IMR-90 (cell line): Measurements from ENCODE around the gene HINT2. TPM values are rescaled to one million over a fixed set of nuclear protein-coding genes. Genes with fewer than 3 reads are reported as not detected.

Experiments used
- ATAC-seq: fragments of 200-7000 bp; cut with Tn5 transposase; 2 replicates; pipeline ENCODE4 v1.9.1; 2020; ENCODE audit warnings: low read depth, mild to moderate bottlenecking, moderate library complexity
- Bru-seq: library from RNA; stranded (reverse); fragments of 400-500 nt; gene quantifications from one replicate; lab custom pipeline; 2021; lab: Mats Ljungman, UMichigan
- BruChase-seq, 2 experiments: library from RNA; stranded (reverse); fragments of 400-500 nt; gene quantifications; one replicate each; lab custom pipeline; 2021; lab: Mats Ljungman, UMichigan
- BruUV-seq: library from RNA; stranded (reverse); fragments of 400-500 nt; replicated peaks from 2 replicates; lab custom pipeline; 2021; lab: Mats Ljungman, UMichigan
- CTCF ChIA-PET: fragments of 300-600 bp; formaldehyde crosslinking; extraction: SDS; loops from one replicate; lab custom pipeline; 2021; ENCODE audit warnings: antibody characterized with exemption; lab: Yijun Ruan, JAX
- POLR2A ChIA-PET: fragments of 300-600 bp; sonication (Branson Sonifier 250); formaldehyde crosslinking; loops from one replicate; lab custom pipeline; 2022; ENCODE audit warnings: antibody characterized with exemption; ENCODE audit not compliant: unreplicated experiment; lab: Charles Lee
- DNase-seq: peaks from one replicate; pipeline ENCODE4 v3.0.0; 2013
- H2AFZ ChIP-seq: replicated peaks from 2 replicates; pipeline ENCODE3; 2013; ENCODE audit warnings: low read length, mild to moderate bottlenecking; ENCODE audit not compliant: poor library complexity
- H2AK5ac ChIP-seq: 2 replicates; pipeline ENCODE4 v1.6.1; 2013; ENCODE audit warnings: low read depth, low read length, inconsistent platforms
- H2AK9ac ChIP-seq: replicated peaks from 2 replicates; pipeline ENCODE3; 2013; ENCODE audit warnings: mild to moderate bottlenecking, low read depth, low read length, moderate library complexity; ENCODE audit not compliant: poor library complexity
- H2BK120ac ChIP-seq: 2 replicates; pipeline ENCODE4 v1.6.1; 2013; ENCODE audit warnings: low read depth, low read length, inconsistent platforms
- H2BK15ac ChIP-seq: 3 replicates; pipeline ENCODE4 v1.6.1; 2013; ENCODE audit warnings: low read depth, low read length, inconsistent platforms
- H2BK20ac ChIP-seq: 2 replicates; pipeline ENCODE4 v1.6.1; 2013; ENCODE audit warnings: low read depth, mild to moderate bottlenecking, inconsistent platforms, low read length, moderate library complexity
- H2BK5ac ChIP-seq: 2 replicates; pipeline ENCODE4 v1.6.1; 2013; ENCODE audit warnings: mild to moderate bottlenecking, low read depth, low read length, inconsistent platforms; ENCODE audit not compliant: poor library complexity, severe bottlenecking
- H3K14ac ChIP-seq: replicated peaks from 2 replicates; pipeline ENCODE4 v1.6.1; 2013; ENCODE audit warnings: low read depth, low read length, inconsistent platforms
- H3K18ac ChIP-seq: 2 replicates; pipeline ENCODE4 v1.6.1; 2013; ENCODE audit warnings: low read depth, low read length, control low read depth
- H3K23ac ChIP-seq: 2 replicates; pipeline ENCODE4 v1.6.1; 2013; ENCODE audit warnings: low read depth, low read length, inconsistent platforms
- H3K27ac ChIP-seq: 2 replicates; pipeline ENCODE4 v1.5.1; 2013; ENCODE audit warnings: mild to moderate bottlenecking, control low read depth, low read length; ENCODE audit not compliant: insufficient read depth
- H3K27me3 ChIP-seq: 2 replicates; pipeline ENCODE4 v1.6.1; 2013; ENCODE audit warnings: low read length; ENCODE audit not compliant: control insufficient read depth, insufficient read depth
- H3K36me3 ChIP-seq: 2 replicates; pipeline ENCODE4 v1.6.1; 2013; ENCODE audit warnings: low read length, mixed read lengths; ENCODE audit not compliant: control insufficient read depth, insufficient read depth
- H3K4ac ChIP-seq: 2 replicates; pipeline ENCODE4 v1.6.1; 2013; ENCODE audit warnings: low read depth, low read length, inconsistent platforms
- H3K4me1 ChIP-seq: 2 replicates; pipeline ENCODE4 v1.6.1; 2013; ENCODE audit warnings: low read length, mixed read lengths; ENCODE audit not compliant: control insufficient read depth, insufficient read depth
- H3K4me2 ChIP-seq: 2 replicates; pipeline ENCODE4 v1.6.1; 2013; ENCODE audit warnings: low read depth, mild to moderate bottlenecking, control low read depth, low read length, moderate library complexity
- H3K4me3 ChIP-seq: 2 replicates; pipeline ENCODE4 v1.5.1; 2013; ENCODE audit warnings: low read depth, mild to moderate bottlenecking, control low read depth, low read length, moderate library complexity; ENCODE audit not compliant: insufficient read depth
- H3K56ac ChIP-seq: 2 replicates; pipeline ENCODE4 v1.6.1; 2013; ENCODE audit warnings: low read length, inconsistent platforms; ENCODE audit not compliant: insufficient read depth; ENCODE audit errors: extremely low read depth
- H3K79me1 ChIP-seq, 2 experiments: 2 replicates each; pipeline ENCODE4 v1.6.1; 2013; ENCODE audit warnings: low read length in 2 of 2, inconsistent platforms in 1 of 2, low read depth in 1 of 2
- H3K9ac ChIP-seq: 2 replicates; pipeline ENCODE4 v1.6.1; 2013; ENCODE audit warnings: low read depth, low read length, control low read depth
- H3K9me1 ChIP-seq: 2 replicates; pipeline ENCODE4 v1.6.1; 2013; ENCODE audit warnings: low read length, inconsistent platforms; ENCODE audit not compliant: insufficient read depth
- H3K9me3 ChIP-seq: 2 replicates; pipeline ENCODE4 v1.6.1; 2013; ENCODE audit warnings: low read length; ENCODE audit not compliant: control insufficient read depth, insufficient read depth
- H4K20me1 ChIP-seq: 2 replicates; pipeline ENCODE4 v1.6.1; 2013; ENCODE audit warnings: low read length, inconsistent platforms; ENCODE audit not compliant: insufficient read depth
- H4K5ac ChIP-seq: 2 replicates; pipeline ENCODE4 v1.6.1; 2013; ENCODE audit warnings: mild to moderate bottlenecking, low read depth, low read length, control low read depth
- H4K8ac ChIP-seq, 2 experiments: 2 replicates each; pipeline ENCODE4 v1.6.1; 2013; ENCODE audit warnings: low read depth in 2 of 2, low read length in 2 of 2, control low read depth in 1 of 2, inconsistent platforms in 1 of 2
- H4K91ac ChIP-seq: 2 replicates; pipeline ENCODE4 v1.6.1; 2013; ENCODE audit warnings: low read depth, low read length, inconsistent platforms; ENCODE audit not compliant: insufficient read depth
- BHLHE40 ChIP-seq: fragments of 150-350 bp; IDR thresholded peaks from 2 replicates; pipeline ENCODE4 v1.6.1; 2016; ENCODE audit warnings: mild to moderate bottlenecking, low read depth, low read length
- CEBPB ChIP-seq: IDR thresholded peaks from 2 replicates; pipeline ENCODE4 v1.6.1; 2012; ENCODE audit warnings: low read depth, low read length, improper control_type of control experiment
- CHD1 ChIP-seq: IDR thresholded peaks from 2 replicates; pipeline ENCODE4 v1.6.1; 2012; ENCODE audit warnings: low read depth, low read length, improper control_type of control experiment
- ELK1 ChIP-seq: fragments of 150-350 bp; IDR thresholded peaks from 2 replicates; pipeline ENCODE4 v1.6.1; 2016; ENCODE audit warnings: low read depth, mild to moderate bottlenecking, low read length, moderate library complexity, borderline replicate concordance
- MAFK ChIP-seq: IDR thresholded peaks from 2 replicates; pipeline ENCODE4 v1.6.1; 2012; ENCODE audit warnings: low read depth, low read length, improper control_type of control experiment
- MAZ ChIP-seq: IDR thresholded peaks from 2 replicates; pipeline ENCODE4 v1.6.1; 2012; ENCODE audit warnings: low read depth, mild to moderate bottlenecking, low read length, improper control_type of control experiment, moderate library complexity, borderline replicate concordance
- NFE2L2 ChIP-seq: fragments of 150-350 bp; IDR thresholded peaks from 2 replicates; pipeline ENCODE4 v1.6.1; 2016; ENCODE audit warnings: low read depth, mild to moderate bottlenecking, low read length
- POLR2A ChIP-seq: IDR thresholded peaks from 2 replicates; pipeline ENCODE4 v1.6.1; 2012; ENCODE audit warnings: mild to moderate bottlenecking, low read depth, low read length
- RCOR1 ChIP-seq: IDR thresholded peaks from 2 replicates; pipeline ENCODE4 v1.6.1; 2012; ENCODE audit warnings: mild to moderate bottlenecking, low read length, improper control_type of control experiment; ENCODE audit not compliant: insufficient replicate concordance
- SMC3 ChIP-seq: fragments of 150-350 bp; IDR thresholded peaks from 2 replicates; pipeline ENCODE4 v1.6.1; 2016; ENCODE audit warnings: low read depth, mild to moderate bottlenecking, antibody characterized with exemption, low read length, moderate library complexity
- WGBS, 2 experiments: methylation state at CpG; one replicate each; pipeline versions ENCODE4 v1.1.5 to v1.1.7; 2013; ENCODE audit warnings: missing lambda C conversion rate in 2 of 2; ENCODE audit not compliant: insufficient read length in 1 of 2; ENCODE audit errors: extremely low coverage in 2 of 2; 5-methylcytosine and 5-hydroxymethylcytosine counted together
- dilution Hi-C: fragments of 300-500 bp; cut with HindIII; formaldehyde crosslinking; loops from one replicate; pipeline ENCODE4 v1.14.3; 2018; ENCODE audit warnings: low sequenced_read_pairs; ENCODE audit not compliant: unreplicated experiment
- in situ Hi-C: fragments of 300-500 bp; cut with MboI; formaldehyde crosslinking; loops from 3 replicates; pipeline ENCODE4 v1.14.3; 2019; ENCODE audit warnings: low sequenced_read_pairs, inconsistent platforms, mixed read lengths
- intact Hi-C: fragments of 100-400 bp; cut with micrococcal nuclease; formaldehyde crosslinking; loops from 2 replicates; pipeline ENCODE4 v1.10.0; 2022
- long read RNA-seq: library from polyadenylated mRNA; unstranded; transcript quantifications from one replicate; pipeline ENCODE4 v2.0.0, GENCODE V29; 2021; ENCODE audit not compliant: unreplicated experiment
- polyA plus RNA-seq, 3 experiments: library from polyadenylated mRNA; depleted of rRNA; stranded (reverse); fragments of >200 nt; gene quantifications; 2 replicates each; pipeline ENCODE4 v1.2.3, GENCODE V29; 2012; ENCODE audit warnings: low replicate concordance in 1 of 3
- total RNA-seq: library from RNA; depleted of rRNA; stranded (reverse); fragments of >200 nt; gene quantifications from 2 replicates; pipeline ENCODE4 v1.2.3, GENCODE V29; 2012; rRNA removed
- TF ChIP-seq, protein P1 (sequence below): fragments of 150-350 bp; IDR thresholded peaks from 2 replicates; pipeline ENCODE4 v1.6.1; 2017; ENCODE audit warnings: mild to moderate bottlenecking, antibody characterized with exemption, low read length, low read depth

The HINT2 gene
- 6.7 and 7.5 TPM in 2 replicates for total RNA-seq
- polyA plus RNA-seq (2012; rRNA removed) = 17.4 and 20.6 TPM in 2 replicates
- 26.5 and 46.4 TPM in 2 replicates for polyA plus RNA-seq (2012; cell fraction: cytosol; rRNA removed)
- 10.9 and 11.6 TPM in 2 replicates for polyA plus RNA-seq (2012; cell fraction: nucleus; rRNA removed; ENCODE audit: low replicate concordance)
- Bru-seq, nascent RNA = percentile 49 among the genes with signal in this experiment
- BruChase-seq, experiment 1, labeled RNA remaining after a 6-hour chase = percentile 49 among the genes with signal in this experiment
- percentile 53 among the genes with signal in this experiment for BruChase-seq, experiment 2, labeled RNA remaining after a 2-hour chase
- long read RNA-seq, transcript HINT2-201 (5 exons, 628 nt) = major isoform, 9 of 15 reads
- long read RNA-seq, partial matches to known transcripts = 2 of 15 reads
- long read RNA-seq, other reads (novel, unspliced or antisense) = 3 of 15 reads

DNA sequence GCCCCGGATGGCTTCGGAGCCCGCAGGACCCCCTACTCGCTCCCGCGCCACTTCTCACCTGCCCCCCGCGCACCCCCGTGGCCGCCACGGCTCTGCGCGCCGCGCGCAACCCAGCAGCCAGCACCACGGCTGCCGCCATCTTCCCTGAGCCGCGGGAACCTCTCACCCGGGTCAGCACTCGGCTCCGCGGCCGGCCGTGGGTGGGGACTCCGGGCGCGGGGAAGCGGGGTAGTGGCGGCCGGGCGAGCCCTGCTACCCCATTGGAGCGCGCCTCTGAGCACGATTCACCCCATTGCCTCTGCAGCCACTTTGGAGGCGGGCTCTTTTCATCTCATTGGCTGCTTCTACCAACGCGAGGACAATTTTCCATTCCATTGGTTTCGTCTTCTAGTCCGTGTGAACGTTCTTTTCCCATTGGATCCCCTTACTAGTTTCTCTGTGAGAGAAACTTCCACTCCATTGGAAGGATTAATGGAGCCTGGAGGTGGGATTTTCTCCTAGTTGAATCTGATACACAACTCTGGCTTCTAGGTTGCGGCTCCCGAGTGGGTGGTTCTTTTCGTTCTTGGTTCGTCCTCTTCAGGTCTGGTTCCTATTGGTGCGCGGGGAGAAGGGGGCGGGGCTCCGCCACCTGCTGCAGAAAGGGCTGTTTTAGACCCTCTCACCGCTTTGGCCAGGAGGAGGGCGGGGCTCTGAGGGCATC, at the start of gene HINT2:
HINT2 (minus strand) TSS at position 202 of the 703 bp plus-strand sequence; CDS start at position 139, 63 bp downstream.
- Histone ChIP-seq H3K14ac (0 out of 2 replicates have a peak within 1 kb of the TSS, but pooled peaks have one; percentile 34), H3K4me3 (peak within 1 kb of the TSS; percentile 76), H3K27ac (peak within 1 kb of the TSS; percentile 83), H3K79me1 (peaks cover 10 to 21% of the 10 kb centered on the region in 2 experiments; a peak in 3 of 4 replicates), H2BK5ac (peak within 1 kb of the TSS; percentile 70), H3K4me1 (no peaks in the 10 kb centered on the region; the same call in 1 of the 2 replicates), H3K4ac (peak within 1 kb of the TSS; percentile 83), H4K20me1 (peaks cover 5% of the 10 kb centered on the region), H4K91ac (peak within 1 kb of the TSS; percentile 51), H2BK15ac (no peak within 1 kb of the TSS), H3K9me3 (no peaks in the 10 kb centered on the region), H3K9ac (peak within 1 kb of the TSS; percentile 77), H2AK5ac (peak within 1 kb of the TSS; percentile 54), H2AFZ (peak within 1 kb of the TSS; percentile 94), H2BK20ac (no peak within 1 kb of the TSS), H3K36me3 (no peaks in the 10 kb centered on the region; the same call in 1 of the 2 replicates), H3K27me3 (peaks cover 6% of the 10 kb centered on the region; the same call in 1 of the 2 replicates), H3K23ac (peak within 1 kb of the TSS; percentile 83), H3K4me2 (peak within 1 kb of the TSS; percentile 91), H3K18ac (no peak within 1 kb of the TSS), H4K8ac (peak within 1 kb of the TSS; percentile 33 to 89), H2BK120ac (peak within 1 kb of the TSS; percentile 16; the same call in 1 of the 2 replicates), H4K5ac (peak within 1 kb of the TSS; percentile 3), H3K56ac (peak within 1 kb of the TSS; percentile 69; the same call in 1 of the 2 replicates), H2AK9ac (peak within 1 kb of the TSS; percentile 85), H3K9me1 (peaks cover 6% of the 10 kb centered on the region; the same call in 1 of the 2 replicates)
- no TSS peak for BruUV-seq
- DNase-seq (peak; percentile 99), ATAC-seq (peak; percentile 94)
- ChIA-PET CTCF (interaction anchor here (1.0 to 2.1 kb wide), 2 partner anchors 11 to 67 kb away, joined by 3 to 10 read pairs; no protein-coding TSS in a partner anchor), POLR2A (no interaction called here)
- 0% methylated on average over 20 of the region's 52 CpGs; no CpG with 5 or more reads in 1 of the 2 experiments for WGBS, 2 experiments
- dilution Hi-C loops (no loop called here), in situ Hi-C loops (no loop called here), intact Hi-C loops (loop anchor here (10.0 kb wide), 1 partner anchor 160 kb away; the partner anchor contains the start of genes CCDC107, RMRP and SIT1)
- TF ChIP-seq CHD1 (no peak), POLR2A (peak; percentile 41; the same call in 1 of the 2 replicates), MAZ (peak; percentile 14; the same call in 1 of the 2 replicates), NFE2L2 (no peak), BHLHE40 (0 out of 2 replicates have a peak, but pooled peaks have one; percentile 9), MAFK (no peak), ELK1 (no peak), SMC3 (no peak), CEBPB (no peak), RCOR1 (peak; percentile 63)
- TF ChIP-seq, protein P1, sequence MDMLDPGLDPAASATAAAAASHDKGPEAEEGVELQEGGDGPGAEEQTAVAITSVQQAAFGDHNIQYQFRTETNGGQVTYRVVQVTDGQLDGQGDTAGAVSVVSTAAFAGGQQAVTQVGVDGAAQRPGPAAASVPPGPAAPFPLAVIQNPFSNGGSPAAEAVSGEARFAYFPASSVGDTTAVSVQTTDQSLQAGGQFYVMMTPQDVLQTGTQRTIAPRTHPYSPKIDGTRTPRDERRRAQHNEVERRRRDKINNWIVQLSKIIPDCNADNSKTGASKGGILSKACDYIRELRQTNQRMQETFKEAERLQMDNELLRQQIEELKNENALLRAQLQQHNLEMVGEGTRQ = no peak
